Left colon (tissue), 2 donors: Measurements from ENCODE around the gene CDKN2A. TPM values are rescaled to one million over a fixed set of nuclear protein-coding genes. Genes with fewer than 3 reads are reported as not detected.
A peak's percentile ranks its signal among the peaks of the same experiment; 100 is the strongest.

ENCODE experiments used
- ATAC-seq: fragments of 200-7000 bp; cut with Tn5 transposase; one replicate; pipeline ENCODE4 v1.9.1; 2020; ENCODE audit warnings: mild to moderate bottlenecking, moderate library complexity
- DNase-seq, 2 donors: peaks; one replicate each; pipeline ENCODE4 v3.0.0-alpha.2; 2020
- intact Hi-C, 2 donors: fragments of 100-400 bp; cut with DNase I in 1 of 2; cut with micrococcal nuclease in 1 of 2; formaldehyde crosslinking; loops; one replicate each; pipeline versions ENCODE4 v1.11.2 to v1.14.0; 2022; cut with DNase I, micrococcal nuclease
- total RNA-seq, 2 donors: library from RNA; stranded (reverse); fragmentation: NEBNext Ultra II Directional; extraction: Animal tissue kit (Norgen Biotek cat#: 25700); gene quantifications; one replicate each; pipeline ENCODE4 v1.2.1, GENCODE V29; 2021
- donor health status: DM: no; HTN: no; CAD: no.
- donor health status: DM: yes; HTN: yes; CAD: no.

Gene CDKN2A
- total RNA-seq, 2 donors from 2014 or later, result 0.34 to 1.8 TPM

- ATAC-seq, result no peak
- no peak for DNase-seq
- intact Hi-C loops, result no loop called here
These were observed 5.9 kb downstream of the CDKN2A start for GRCh38 chr9:21988056-21988990.

- intact Hi-C loops, result no loop called here
- DNase-seq (no peak), ATAC-seq (no peak)
These were observed 8.1 kb downstream of the CDKN2A start for GRCh38 chr9:21985964-21986667.

- DNase-seq (no peak), ATAC-seq (no peak)
- intact Hi-C loops, result no loop called here
These were observed 10.1 kb downstream of the CDKN2A start for GRCh38 chr9:21984101-21984500.

GRCh38 chr9:21983561-21983935 is 10.6 kb downstream of the CDKN2A start:
- DNase-seq (no peak), ATAC-seq (no peak)
- intact Hi-C loops, result no loop called here

GRCh38 chr9:21982861-21983560 is 11.2 kb downstream of the CDKN2A start:
- ATAC-seq (no peak), DNase-seq (no peak)
- intact Hi-C loops, result no loop called here

- intact Hi-C loops, result no loop called here
- DNase-seq (no peak), ATAC-seq (no peak)
These were observed 11.8 kb downstream of the CDKN2A start for GRCh38 chr9:21982391-21982790.

- ATAC-seq, result no peak
- no peak for DNase-seq
- intact Hi-C loops, result no loop called here
These were observed 17.8 kb downstream of the CDKN2A start for GRCh38 chr9:21976334-21976875.

GRCh38 chr9:21974722-21975409 is 19.3 kb downstream of the CDKN2A start:
- intact Hi-C loops, result no loop called here
- no peak for DNase-seq

GRCh38 chr9:21974343-21974721 is 19.9 kb downstream of the CDKN2A start:
- ATAC-seq, result no peak
- intact Hi-C loops, result no loop called here
- DNase-seq, result no peak

More at GRCh38 chr9:21974722-21975409, 19.3 kb downstream of the CDKN2A start:
- peak; percentile 64 for ATAC-seq

GRCh38 chr9:21972361-21972760 is 21.8 kb downstream of the CDKN2A start:
- intact Hi-C loops, result no loop called here
- no peak for ATAC-seq
- DNase-seq, result no peak

GRCh38 chr9:21970800-21971640 is 23.2 kb downstream of the CDKN2A start:
- intact Hi-C loops, result no loop called here
- no peak for ATAC-seq

GRCh38 chr9:21969951-21970799 is 24.0 kb downstream of the CDKN2A start:
- no peak for DNase-seq
- ATAC-seq, result no peak
- intact Hi-C loops, result no loop called here

More at GRCh38 chr9:21970800-21971640, 23.2 kb downstream of the CDKN2A start:
- DNase-seq, result no peak

GRCh38 chr9:21969011-21969940 is 24.9 kb downstream of the CDKN2A start:
- DNase-seq (no peak), ATAC-seq (no peak)
- intact Hi-C loops, result no loop called here

- intact Hi-C loops, result no loop called here
- ATAC-seq, result no peak
These were observed 25.7 kb downstream of the CDKN2A start for GRCh38 chr9:21968331-21969010.

GRCh38 chr9:21967702-21968101 is 26.5 kb downstream of the CDKN2A start:
- no peak for DNase-seq
- intact Hi-C loops, result no loop called here
- ATAC-seq, result no peak

More at GRCh38 chr9:21968331-21969010, 25.7 kb downstream of the CDKN2A start:
- no peak for DNase-seq
